NCI-H526 (cell line): ENCODE data around the gene APBB2.

Source experiments
- DNase-seq, 2 experiments: peaks; one replicate each; lab custom pipeline; 2025; lab: John Stamatoyannopoulos, UW

The APBB2 gene

DNA sequence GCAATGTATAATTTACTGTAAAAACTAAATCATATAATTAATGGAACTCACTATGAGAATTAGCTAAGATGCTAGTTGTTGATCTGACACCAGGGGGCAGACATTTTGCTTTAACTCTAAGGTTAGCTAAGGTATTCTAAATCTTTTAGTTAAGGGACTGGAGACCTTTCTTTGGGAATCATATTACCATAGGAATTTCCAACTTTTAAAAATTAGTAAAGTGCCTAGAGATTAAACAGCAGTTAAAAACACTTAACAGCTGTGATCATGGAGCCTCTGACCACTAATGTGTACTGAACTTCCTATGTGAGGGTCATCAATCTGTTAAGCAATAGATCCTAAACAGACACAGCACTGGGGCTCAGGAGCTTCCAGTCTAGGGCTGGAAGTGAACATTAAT, 238.0 kb downstream of the APBB2 start:
- DNase-seq, result peak; percentile 50 to 83

DNA sequence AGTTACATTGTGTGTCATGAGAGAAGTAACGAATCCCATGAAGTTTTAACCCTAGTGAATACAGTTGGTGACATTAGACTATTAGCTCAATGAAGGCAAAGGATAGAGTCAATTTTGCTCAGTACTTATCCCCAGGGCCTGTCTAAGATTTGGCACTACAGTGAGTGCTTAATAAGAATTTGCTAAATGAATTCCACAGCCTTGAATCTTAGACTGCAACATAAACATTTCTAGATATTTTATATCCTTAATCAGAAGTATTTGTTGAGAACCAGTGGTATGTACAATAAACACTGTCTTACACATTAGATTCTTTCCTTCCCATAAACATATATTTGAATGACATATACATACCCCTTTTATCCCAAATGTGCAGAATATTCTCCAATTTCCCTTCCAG, 241.6 kb downstream of the APBB2 start:
- no peak for DNase-seq

DNA sequence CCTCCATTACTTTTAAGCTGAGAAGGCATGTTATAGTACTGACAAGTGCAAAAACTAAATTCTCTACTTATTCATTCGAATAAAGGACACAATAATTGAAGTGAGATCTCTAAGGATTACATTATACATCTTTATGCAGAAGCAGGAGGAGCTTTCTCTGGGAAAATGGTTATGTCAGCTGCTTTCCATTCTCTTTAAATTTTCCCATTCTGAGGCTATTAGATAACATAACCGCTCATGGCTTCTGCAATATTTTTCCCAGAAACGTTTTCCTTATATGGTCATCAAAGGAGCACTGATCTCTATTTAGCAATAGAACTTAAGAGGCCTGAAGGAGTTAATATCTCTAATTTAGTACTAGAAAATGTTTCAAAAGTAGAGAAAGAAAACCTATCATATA, 243.0 kb downstream of the APBB2 start:
- no peak for DNase-seq

DNA sequence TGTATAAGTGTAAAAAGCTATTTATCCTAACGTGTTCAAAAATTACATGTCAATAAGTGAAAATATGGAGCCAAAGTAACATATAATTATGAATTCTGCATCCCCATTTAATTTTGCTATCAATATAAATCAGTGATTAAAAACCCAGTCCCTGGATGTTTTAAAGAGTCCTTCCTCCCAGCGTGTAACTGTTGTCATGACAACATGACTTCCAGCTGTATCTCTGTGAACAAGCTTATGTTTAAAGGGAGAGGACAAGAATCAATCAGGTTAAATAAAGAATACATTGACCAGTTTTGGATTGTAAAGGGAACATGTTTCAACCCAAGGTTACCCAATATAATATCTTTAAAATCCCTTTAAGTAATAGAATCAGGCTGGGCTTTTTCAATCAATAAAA, 244.8 kb downstream of the APBB2 start:
- DNase-seq, result no peak

DNA sequence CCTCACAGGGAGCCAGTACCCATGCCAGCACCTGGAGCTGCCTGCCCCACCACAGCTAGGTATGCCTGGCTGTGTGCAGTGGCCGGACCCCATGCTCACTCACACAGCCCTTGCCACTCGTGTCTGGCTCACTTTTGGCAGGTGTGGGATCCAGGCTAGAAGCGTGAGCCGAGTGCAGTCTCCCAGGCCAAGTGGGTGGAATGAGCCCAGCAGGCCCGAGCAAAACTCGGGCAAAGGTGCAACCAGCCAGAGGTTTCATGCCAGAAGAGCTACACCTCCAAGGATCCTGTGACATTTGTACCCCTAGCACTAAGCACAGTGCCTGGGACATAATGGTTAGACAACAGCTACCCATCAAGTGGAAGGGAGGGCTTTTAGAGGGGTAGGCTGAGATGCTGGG, 246.8 kb downstream of the APBB2 start:
- no peak for DNase-seq

DNA sequence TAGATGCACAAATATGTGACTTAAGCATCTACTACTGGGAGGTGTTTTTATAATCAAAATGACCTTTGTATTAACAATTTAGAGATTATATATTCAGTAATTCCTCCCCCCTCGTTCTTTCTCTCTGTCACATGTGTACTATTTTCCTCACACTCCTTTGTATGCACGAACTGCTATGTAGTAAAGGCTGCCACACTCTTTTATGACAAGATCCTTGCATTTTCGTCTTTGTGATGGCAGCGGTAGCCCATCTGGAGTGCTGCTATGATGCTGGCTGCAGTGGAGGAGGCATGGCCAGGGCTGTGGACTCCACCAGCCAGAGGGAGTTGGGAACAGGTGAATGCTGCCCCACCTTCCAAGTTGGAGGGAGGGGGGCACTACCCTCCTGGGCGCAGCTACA, 248.3 kb downstream of the APBB2 start:
- no peak for DNase-seq

DNA sequence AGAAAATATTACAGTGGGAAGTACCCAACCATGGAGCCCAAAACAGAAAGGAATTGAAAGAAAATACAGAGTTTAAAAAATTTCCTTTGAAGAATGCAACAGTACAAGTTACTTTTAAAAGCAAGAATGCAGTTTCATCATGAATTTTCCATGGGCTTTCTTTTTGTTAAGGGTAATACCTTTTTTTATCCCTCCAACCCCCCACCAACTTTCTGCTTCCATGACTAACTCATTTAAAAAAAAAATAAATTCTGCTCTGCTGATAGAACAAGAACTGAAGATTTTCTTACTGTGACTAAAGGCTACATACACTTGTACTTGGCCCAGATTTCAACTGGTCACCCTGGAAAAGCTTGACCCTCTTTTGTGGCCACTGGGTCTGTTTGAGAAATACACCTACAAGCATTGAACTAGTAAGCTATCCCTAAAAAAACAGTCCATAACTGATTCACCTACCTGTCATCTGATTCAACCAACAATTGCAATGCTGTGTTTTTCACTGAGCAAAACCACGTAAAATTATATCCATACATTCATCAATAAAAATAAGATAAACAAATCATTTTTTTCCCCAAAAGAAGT, 250.4 kb downstream of the APBB2 start:
- no peak for DNase-seq

DNA sequence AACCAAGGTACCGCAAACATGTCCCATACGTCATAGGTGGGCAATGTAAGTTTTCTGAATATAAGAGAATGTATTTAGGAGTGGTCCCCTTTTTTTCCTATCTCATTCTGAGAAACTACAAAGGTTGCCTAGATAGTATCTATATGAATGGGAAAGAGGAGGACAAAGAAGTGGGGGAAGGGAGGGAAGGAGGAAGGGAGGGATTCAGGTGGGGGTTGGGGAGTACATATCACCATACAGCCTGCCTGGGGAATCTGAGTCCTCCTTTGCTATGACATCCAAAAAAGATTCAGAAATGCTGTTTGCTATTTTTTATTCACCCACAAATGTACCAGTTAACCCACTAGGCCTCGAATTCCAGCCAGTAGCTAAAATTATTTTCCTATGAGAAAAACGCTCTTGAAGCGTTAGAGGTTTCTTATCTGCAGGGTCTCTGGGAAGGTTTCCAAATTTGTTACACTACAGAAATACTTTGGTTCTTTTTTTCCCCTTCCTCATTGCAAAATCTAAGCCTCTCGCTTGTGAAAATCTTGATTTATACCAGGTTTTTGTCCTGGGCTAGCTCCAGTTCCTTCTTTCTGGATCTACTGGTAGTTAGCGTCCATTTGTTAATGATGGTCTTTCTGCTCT, 251.7 kb downstream of the APBB2 start:
- DNase-seq, result no peak

DNA sequence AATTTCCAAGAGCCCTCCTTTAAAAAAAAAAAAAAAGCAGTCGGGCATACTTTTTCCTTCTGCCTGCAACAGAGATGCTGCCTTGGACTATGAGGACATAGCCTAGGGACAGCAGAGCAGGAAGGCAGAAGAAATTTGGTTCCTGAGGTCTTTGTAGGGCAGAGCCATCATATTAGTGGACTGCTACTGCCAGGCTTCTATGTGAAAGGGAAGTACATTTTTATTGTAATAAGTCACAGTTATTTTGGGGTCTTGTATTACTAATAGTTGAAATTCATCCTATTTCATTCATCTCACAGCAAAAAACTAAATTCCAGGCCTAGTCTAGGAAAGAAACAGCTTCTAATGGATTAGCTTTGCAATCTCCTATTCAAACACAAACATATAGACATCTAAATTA, 253.4 kb downstream of the APBB2 start:
- no peak for DNase-seq

DNA sequence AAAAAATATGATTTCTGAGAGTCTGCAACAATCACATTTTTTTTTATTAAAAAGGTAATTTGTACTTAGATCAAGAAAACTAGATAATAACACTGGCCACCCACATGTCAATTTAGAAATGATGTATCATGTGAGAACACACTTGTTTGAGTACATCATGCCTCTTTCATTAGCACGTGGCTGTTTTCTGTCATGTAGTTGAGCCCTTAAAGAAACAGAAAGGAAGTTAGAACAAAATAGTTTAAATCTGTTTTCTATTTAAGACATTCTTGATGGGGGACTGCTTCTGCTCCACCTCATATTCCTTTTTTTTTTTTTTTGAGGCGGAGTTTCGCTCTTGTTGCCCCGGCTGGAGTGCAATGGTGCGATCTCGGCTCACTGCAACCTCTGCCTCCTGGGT, 257.1 kb downstream of the APBB2 start:
- DNase-seq, result no peak

DNA sequence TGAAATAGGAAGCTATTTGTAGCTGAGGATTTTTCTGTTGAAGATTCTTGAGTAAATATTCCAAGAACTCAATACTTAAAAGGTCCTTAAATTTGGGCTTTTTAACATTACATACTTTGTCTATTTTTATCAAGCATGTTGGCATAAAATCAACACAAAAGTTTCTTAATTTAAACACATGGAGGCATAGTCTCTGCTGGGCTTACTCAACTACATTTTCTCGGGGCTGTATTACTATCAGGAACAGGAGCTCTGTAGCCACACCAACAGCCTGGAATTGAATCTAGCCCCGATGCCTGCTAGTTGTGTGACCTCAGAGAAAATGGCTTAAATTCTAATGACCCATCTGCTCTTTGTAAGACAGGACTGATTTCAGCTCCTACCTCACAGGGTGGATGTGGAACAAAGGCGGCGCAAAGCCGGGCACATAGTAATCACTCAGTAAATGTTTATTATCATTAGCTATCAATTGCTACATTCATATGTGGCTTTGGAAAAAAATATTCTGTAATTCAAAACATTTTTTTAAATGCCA, 257.6 kb downstream of the APBB2 start:
- no peak for DNase-seq

DNA sequence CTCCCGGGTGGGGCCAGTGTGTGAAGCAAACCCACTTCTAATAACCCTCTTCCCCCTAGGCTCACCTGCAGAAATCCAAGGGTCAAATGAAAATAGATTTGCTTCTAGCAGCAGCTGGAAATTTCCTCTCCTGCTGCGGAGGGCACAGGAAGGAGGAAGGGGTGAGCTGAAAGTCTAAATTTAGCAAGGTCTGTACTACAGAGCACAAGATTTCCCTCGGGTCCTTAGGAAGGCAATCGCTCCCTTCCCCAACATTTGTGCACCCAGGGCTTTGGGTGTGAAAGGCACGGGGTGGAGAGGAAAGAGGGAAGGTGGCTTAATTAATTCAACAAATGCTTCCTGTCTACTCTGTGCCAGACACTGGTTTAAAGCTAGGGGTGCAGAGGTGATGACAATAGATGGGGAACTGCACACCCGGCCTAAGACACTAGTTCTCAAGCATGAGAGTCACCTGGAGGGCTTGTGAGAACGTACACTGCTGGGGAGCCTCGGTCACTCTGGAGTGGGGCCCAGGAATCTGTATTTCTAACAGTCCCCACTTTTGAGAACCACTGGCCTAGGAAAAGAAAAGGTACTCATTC, 260.2 kb downstream of the APBB2 start:
- DNase-seq, result no peak

DNA sequence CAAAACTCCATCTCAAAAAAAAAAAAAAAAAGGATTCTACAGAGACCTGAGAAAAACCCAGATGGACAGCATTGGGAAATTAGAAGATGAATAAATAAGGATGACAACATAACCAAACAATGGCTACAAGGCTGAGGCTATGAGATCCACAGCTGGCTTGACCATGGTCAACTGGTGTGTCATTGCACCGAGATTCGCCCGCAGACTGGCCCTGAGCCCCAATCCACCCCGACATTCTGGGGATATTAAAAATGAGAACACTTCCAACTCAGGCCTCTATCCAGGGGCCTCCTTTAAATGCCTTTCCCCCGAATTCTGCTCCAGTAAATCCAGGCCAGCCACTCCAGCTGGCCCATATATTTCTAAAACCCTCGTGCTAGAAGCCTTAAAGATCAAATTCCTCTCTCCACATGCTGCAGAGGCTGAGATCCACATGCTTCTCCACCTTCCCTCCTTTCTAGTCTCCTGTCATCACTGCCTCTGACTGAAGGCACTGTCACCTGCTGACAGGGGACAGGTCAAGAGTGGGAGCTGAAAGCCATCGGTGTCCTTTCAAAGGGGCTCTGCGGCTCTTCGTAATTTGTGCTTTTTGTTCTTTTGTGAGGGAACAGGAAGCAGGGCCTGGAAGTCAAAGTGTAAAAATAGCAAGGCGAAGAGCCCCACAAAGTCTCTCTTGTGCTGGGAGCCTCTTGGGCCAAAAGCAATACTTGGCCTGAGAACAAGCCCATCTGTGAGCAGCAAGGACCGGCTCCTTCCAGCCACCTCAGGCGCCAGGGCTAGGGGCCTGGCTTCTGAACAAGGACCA, 260.9 kb downstream of the APBB2 start:
- DNase-seq, result no peak

DNA sequence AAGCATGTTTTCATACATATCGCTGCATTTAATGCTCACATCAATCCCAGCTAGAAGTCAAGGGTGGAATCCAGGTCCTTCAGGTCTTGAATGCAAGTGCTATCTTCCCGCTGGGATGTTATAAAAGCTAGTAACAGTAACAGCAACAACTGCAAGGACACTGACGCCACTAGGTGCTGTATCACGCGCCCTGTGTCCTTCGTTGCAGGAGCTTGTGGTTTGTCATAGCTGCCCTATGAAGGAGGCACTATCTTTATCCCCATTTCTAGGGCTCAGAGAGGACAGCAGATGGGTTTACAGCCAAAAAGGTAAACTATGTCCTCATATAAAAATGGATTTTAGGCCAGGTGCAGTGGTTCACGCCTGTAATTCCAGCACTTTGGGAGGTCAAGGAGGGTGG, 261.7 kb downstream of the APBB2 start:
- no peak for DNase-seq

DNA sequence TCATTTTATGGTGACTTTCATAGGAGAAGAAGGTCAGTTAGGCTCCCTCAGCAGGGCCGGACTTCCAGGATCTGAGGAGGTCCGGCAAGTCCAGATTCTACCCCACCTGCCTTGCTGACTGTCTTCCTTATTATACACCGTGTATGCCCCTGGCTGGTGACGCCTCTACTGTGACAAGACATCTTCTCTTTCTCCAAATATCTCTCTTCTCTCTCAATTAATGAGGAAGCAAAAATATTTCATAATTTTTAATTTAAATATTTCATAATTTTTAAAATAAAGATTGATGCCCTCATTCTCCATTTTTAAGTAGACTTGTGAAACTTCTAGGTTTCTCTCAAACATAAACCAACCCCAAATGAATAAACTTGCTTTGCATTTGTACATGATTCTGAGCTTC, 262.1 kb downstream of the APBB2 start:
- no peak for DNase-seq

DNA sequence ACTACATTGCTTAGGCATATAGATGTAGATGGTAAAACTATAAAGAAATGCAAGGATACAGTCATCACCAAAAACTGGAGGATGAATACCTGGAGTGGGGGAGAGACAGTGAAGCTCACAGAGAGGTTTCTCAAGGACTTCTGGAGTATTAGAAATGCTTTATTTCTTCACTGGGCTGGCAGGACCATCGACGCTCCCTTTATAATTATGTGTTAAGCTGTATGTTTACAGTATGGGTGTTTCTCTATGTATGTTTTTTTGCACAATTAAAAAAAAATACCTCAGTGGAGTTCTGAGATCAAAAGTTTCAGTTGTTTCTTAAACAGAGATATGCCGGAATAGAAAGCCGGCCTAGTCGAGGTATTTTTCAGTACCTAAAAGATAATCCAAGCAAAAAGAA, 263.3 kb downstream of the APBB2 start:
- no peak for DNase-seq

DNA sequence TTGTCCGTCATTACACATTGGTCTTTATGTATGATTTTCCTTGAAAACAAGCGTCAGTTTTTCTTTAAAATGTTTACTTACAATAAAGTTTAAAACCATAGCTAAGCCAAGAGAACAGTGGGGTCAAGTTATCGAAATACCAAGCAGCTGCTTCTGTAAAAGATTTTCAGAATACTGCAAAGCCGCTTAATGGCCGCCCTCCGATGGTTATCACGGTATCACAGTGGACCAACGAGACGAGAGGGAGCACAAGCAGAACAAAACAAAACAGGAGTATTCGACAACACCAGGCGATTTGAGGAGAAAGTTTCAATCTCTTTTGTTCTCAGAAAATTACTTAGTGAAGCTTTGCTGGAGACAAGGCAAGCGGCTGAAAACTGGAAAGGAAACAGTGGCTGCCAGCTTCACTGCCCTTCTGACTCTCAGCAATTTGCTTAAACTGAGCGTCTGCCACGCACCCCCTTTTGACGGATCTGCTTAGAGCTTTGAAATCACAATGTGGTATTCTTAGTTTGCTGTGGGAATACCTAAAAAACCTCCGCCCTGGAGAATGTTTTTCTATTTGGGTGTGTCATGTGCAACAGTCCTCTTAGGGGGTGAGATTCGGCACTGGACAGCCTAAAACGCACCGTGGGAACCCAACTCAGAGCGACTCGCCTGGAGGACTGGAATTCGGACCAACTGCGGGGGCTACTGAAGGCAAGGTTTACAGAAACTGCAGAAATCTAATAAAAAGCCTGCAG, 264.8 kb downstream of the APBB2 start:
- no peak for DNase-seq

DNA sequence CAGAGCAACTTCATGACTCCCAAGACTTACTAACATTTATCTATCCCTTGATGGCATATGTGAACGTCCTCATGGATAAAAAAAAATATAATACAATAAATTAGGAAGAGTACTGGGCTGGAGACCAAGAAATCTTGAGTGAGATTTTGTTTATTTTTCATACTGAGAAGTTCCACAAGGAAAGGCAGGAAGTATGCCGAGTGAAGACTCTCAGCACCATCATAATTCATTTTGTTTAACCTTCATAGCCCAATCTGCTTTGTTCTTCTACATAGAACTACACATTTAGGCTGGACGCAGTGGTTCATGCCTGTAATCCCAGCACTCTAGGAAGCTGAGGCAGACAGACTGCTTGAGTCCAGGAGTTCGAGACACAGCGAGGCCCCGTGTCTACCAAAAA, 266.3 kb downstream of the APBB2 start:
- no peak for DNase-seq

DNA sequence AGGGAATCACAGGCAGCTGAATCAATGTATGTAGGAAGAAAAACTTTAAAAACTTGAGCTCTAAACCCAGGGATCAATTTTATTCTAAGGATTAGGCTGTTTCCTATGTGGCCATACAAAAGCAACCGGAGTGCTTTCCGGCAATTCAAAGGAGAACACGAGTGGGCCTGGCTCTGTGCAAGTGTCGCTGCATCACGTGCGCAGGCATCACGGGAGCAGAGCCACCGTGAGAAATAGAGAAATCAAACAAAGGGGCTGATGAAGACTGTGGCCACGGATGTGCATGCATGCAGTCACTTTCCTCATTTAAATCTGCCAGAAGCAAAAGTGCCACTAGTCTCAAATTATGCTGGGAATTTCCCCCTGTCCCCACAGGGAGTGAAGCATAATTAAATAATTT, 267.7 kb downstream of the APBB2 start:
- no peak for DNase-seq

DNA sequence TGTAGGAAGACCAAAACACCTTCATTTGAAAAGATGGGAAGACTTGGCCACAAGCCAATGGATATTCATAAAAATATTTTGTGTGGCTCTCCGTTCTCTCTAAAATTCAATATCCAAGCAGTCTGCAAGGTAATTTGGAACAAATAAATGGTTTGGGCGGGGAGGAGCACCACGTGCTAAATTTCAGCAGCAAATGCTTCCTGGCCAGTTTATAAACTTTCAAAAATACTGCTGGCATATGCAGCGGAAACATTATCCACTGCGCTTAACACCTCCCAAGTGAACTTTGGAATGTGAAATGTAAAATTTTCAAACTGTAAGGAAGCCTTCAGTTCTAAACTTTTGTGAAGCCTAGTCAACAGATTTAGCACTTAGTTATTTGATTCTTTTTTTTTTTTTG, 273.6 kb downstream of the APBB2 start:
- no peak for DNase-seq

DNA sequence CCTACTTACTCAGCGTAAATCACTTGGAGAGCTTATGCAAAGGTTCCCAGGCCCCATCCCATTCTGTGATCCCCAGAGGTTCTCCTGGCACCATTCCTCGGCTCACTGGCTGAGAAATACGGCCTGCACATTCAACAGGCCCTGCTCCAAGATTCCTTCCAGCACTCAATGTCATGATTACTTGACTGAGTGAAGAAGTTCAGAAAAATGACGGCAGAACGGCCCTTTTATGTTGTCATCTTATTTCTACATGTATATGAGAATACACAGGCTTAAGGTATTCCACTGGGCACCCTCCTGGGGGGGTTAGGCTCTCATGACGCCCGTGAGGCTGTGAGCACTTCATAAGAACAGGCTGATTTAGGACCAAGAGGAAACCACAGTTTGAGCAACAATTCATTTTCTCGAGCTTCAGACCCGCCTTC, 274.0 kb downstream of the APBB2 start:
- DNase-seq, result no peak

DNA sequence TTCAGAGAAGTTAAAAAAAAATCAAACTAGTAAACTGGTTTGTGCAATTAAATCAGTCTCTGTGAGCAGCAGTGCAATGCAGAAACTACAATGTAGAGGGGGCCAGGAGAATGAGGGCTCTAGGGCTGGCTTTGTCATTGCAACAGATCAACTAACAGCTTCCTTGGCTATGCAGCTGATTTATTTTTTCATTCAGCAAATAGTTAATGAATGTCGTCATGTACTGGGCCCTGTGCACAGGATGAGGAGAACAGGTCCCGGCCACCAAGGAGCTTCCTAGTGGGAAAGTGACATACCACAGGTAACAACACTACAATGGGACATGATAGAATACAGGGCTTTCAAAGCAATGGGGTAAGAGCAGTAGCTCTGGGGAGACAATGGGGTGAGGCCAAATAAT, 274.5 kb downstream of the APBB2 start:
- DNase-seq, result no peak
